Motor neuron (in vitro differentiated cells): Measurements from ENCODE around the gene IL12A. TPM values are rescaled to one million over a fixed set of nuclear protein-coding genes. Genes with fewer than 3 reads are reported as not detected.

ENCODE experiments used
- ATAC-seq, 8 experiments: fragments of 200-7000 bp; cut with Tn5 transposase; replicated peaks in 6 of 8; 2 replicates each; pipeline ENCODE4 v1.8.0; 2021; ENCODE audit warnings: mild to moderate bottlenecking in 8 of 8, moderate library complexity in 8 of 8
- H3K27ac ChIP-seq, 2 donors: fragments of 250-450 bp; sonication (Bioruptor Pico); 2 replicates each; pipeline ENCODE4 v1.9.0; 2021; ENCODE audit warnings: antibody characterized with exemption in 2 of 2, mild to moderate bottlenecking in 2 of 2, moderate library complexity in 1 of 2
- H3K4me1 ChIP-seq, 2 donors: fragments of 250-450 bp; sonication (Bioruptor Pico); replicated peaks in 1 of 2; 2 replicates each; pipeline ENCODE4 v1.6.1; 2021; ENCODE audit warnings: antibody characterized with exemption in 2 of 2, mild to moderate bottlenecking in 2 of 2, moderate library complexity in 1 of 2
- H3K4me3 ChIP-seq, 5 donors: fragments of 250-450 bp; sonication (Bioruptor Pico); 2 replicates each; pipeline ENCODE4 v1.9.0; 2021; ENCODE audit warnings: antibody characterized with exemption in 5 of 5, mild to moderate bottlenecking in 5 of 5, moderate library complexity in 4 of 5
- WGBS, 10 experiments: fragments of 450-650 bp; shearing (Covaris generic); methylation state at CpG; one replicate each; pipeline ENCODE4 v1.0.0; 2022; 5-methylcytosine and 5-hydroxymethylcytosine counted together
- in situ Hi-C, 9 experiments: fragments of 400-800 bp; cut with MboI; loops; one replicate each; pipeline ENCODE4 v1.15.0; 2021; ENCODE audit warnings: low sequenced_read_pairs in 9 of 9, low pct_unique_long_range_greater_than_20kb in 2 of 9; ENCODE audit not compliant: unreplicated experiment in 9 of 9
- total RNA-seq, 8 experiments: library from RNA; unstranded; fragments of 300-600 nt; gene quantifications; 2 replicates each; pipeline versions ENCODE4 v1.2.3 to v1.2.4, GENCODE V29; 2022

The IL12A gene
- total RNA-seq, 8 experiments from 2014 or later, result 0.22 to 2.7 (median 0.62) TPM

DNA sequence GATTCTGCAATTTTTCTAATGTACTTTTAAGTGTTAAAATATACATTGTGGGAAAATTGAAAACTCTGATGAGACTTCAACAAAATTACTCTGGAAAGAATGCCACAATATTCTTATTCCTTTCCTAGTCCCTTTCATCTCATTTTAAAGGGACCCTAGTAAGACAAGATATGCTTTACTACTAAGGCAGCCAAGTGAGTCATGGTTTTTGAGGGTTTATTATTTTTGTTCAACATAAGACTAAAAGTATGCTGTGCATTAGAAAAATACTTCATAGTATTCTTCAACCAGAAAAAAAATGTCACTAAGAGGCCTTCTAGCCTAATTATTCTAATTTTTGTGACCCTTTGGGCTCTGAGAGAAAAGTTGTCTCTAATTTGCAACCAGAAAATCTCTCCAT is 7.4 kb downstream of the IL12A start:
- no peak for ATAC-seq
- Histone ChIP-seq H3K4me1 (peaks cover 0 to 7% of the 10 kb centered on the region in 2 donors), H3K4me3 (no peak overlapping the region), H3K27ac (no peak overlapping the region)
- in situ Hi-C loops, result no loop called here

DNA sequence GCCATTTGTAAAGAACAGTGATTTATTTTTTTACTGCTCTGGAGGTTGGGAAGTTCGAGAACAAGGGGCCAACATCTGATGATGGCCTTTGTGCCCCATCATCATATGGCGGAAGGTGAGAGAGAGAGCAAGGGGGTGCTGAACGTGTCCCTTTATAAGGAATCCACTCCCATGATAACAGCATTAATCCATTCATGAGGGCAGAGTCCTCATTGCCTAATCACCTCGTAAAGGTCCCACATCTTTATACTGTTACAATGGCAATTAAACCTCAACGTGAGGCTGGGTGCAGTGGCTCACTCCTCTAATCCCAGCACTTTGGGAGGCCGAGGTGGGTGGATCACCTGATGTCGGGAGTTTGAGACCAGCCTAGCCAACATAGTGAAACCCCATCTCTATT is 8.3 kb downstream of the IL12A start:
- no peak for ATAC-seq
- in situ Hi-C loops, result no loop called here
- H3K4me3 ChIP-seq, result no peak overlapping the region
- H3K4me1 ChIP-seq, result peaks cover 0 to 7% of the 10 kb centered on the region in 2 donors
- H3K27ac ChIP-seq, result no peak overlapping the region
- 0 to 75% (median 73%) methylated on average over 1 to 6 of the region's 7 CpGs; no CpG with 5 or more reads in 7 of the 10 experiments for WGBS, 10 experiments

DNA sequence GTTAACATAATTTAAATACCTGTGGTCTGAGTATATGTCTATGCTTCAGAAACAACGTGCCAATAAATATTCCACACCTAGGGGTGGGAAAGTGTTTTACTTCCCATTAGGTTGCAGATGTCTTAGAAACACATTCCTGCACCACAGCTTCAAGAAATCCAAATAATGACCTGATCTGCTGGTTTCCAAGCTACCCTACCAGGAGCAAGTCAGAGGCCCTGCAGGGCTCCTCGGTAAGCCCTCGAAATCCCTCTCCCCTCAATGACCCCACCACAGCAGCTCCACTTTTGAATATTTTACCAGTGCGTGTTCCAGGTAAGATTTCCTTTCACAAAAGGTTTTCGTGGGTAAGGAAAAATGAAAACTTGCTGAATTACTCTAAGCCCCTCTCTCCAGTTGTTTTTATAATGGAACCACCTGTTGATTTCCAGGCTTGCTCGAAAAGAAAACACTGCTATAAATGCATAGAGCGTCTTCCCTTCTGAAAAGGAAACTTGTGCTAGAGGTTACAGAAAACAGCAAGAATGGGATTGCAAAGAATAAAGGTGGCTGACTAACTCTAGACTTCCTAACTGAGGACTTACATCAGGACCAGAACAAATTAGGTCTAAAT is 12.6 kb downstream of the IL12A start:
- 0 to 83% (median 62%) methylated on average over 1 to 7 of the region's 7 CpGs; no CpG with 5 or more reads in 1 of the 10 experiments for WGBS, 10 experiments
- Histone ChIP-seq H3K4me1 (no peaks in the 10 kb centered on the region), H3K27ac (no peak overlapping the region), H3K4me3 (no peak overlapping the region)
- in situ Hi-C loops, result loop anchor here in 7 of 9 experiments (10.0 to 25.0 kb wide), 7 partner anchors 114 to 739 kb away; partner anchors contain the start of gene SCHIP1 (in 1 of the 7)
- ATAC-seq, result peak in 1 of 8 experiments; percentile 60

DNA sequence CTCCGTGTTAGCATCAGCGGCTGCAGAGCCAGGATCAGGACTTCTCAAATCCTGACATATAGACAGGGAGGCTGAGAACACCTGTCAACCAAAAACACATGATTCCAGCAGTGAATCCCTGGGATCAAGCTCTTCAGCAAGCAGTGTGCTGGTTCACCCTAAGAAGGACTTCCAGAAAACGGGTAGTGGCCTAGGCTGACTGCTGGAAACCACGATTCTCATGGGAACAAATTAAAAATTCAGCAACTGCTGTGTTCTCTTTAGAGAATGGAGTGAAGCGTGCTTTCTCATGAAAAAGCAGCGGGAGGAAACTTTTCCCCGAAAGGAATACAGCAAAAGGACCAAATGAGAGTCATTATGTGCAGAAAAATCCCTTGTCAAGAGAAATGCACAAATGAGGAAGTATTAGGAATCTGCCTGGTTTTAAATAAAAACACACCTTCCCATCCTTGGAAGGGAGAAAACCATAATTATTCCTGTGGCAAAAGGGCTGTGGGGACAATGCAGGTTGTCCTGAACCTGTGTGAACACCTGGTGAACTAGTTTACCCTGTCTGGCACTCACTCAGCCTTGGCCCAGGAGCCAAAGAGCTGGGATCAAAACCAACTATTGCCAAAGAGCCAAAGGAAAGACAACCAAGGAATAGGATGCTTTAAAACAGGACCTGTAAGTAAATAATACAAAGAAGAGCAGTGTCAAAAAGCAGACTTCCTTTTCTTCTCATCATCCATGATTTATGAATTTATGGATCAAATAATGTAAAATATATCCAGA is 13.4 kb downstream of the IL12A start:
- in situ Hi-C loops, result loop anchor here in 7 of 9 experiments (10.0 to 25.0 kb wide), 7 partner anchors 115 to 740 kb away; partner anchors contain the start of gene SCHIP1 (in 1 of the 7)
- no peaks in the 10 kb centered on the region for H3K4me1 ChIP-seq
- H3K4me3 ChIP-seq, result no peak overlapping the region
- no peak overlapping the region for H3K27ac ChIP-seq
- WGBS, 10 experiments, result 58 to 90% (median 78%) methylated on average over 1 to 7 of the region's 7 CpGs
- no peak for ATAC-seq

DNA sequence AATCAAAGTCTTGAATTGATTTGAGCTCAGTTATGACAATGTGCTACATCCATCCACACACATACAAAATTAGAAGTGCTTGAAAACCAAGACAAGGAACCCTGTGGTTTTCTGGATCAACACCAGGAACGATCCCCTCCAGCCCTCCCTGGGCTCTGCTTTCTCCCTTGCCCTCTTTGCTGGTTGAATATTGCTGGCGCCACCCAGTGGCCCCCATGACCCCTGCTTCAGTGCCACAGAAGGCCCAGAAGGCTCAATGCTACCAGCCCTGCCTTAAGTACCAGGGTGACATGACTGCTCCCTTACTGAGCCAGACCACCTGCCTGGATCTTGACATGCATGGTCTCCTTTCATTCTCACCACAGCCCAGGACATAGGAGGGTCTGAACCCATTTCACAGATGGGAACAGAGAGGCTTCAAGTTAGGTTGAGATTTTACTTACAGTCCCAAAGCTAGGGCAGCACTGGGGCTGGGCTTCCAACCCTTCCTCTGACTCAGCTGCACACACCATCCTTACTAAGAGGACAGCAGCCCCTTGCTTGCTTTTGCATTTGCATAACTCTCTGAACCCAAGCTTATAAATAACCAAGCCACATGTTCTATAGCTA is 15.0 kb downstream of the IL12A start:
- WGBS, 10 experiments, result 0 to 38% (median 0%) methylated on average over 1 of the region's 2 CpGs; no CpG with 5 or more reads in 7 of the 10 experiments
- in situ Hi-C loops, result loop anchor here in 7 of 9 experiments (10.0 to 25.0 kb wide), 7 partner anchors 116 to 741 kb away; partner anchors contain the start of gene SCHIP1 (in 1 of the 7)
- Histone ChIP-seq H3K4me1 (no peaks in the 10 kb centered on the region), H3K4me3 (no peak overlapping the region), H3K27ac (no peak overlapping the region)
- peak in 4 of 8 experiments; percentile 63 to 84 (median 74) for ATAC-seq

DNA sequence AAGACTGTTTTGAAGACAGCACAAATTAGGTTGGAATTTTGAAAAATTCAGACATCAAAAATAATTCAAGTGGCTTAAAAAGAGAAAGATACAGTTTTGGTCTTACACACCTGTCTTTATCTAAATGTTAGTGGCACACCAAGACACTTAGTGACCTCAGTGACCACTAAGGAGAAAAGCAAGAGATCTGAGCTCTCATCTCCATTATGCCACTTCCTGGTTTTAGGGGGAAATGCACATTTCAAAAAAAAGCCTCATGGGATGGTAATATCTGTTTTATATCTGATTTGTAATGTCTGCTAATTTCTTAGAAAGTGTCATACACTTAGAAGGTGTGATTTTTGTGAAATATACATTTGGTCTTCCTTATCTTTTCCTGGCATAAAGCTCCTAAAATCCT is 16.4 kb downstream of the IL12A start:
- in situ Hi-C loops, result loop anchor here in 7 of 9 experiments (10.0 to 25.0 kb wide), 7 partner anchors 118 to 743 kb away; partner anchors contain the start of gene SCHIP1 (in 1 of the 7)
- no peak overlapping the region for H3K4me3 ChIP-seq
- no peaks in the 10 kb centered on the region for H3K4me1 ChIP-seq
- no peak for ATAC-seq
- H3K27ac ChIP-seq, result no peak overlapping the region

DNA sequence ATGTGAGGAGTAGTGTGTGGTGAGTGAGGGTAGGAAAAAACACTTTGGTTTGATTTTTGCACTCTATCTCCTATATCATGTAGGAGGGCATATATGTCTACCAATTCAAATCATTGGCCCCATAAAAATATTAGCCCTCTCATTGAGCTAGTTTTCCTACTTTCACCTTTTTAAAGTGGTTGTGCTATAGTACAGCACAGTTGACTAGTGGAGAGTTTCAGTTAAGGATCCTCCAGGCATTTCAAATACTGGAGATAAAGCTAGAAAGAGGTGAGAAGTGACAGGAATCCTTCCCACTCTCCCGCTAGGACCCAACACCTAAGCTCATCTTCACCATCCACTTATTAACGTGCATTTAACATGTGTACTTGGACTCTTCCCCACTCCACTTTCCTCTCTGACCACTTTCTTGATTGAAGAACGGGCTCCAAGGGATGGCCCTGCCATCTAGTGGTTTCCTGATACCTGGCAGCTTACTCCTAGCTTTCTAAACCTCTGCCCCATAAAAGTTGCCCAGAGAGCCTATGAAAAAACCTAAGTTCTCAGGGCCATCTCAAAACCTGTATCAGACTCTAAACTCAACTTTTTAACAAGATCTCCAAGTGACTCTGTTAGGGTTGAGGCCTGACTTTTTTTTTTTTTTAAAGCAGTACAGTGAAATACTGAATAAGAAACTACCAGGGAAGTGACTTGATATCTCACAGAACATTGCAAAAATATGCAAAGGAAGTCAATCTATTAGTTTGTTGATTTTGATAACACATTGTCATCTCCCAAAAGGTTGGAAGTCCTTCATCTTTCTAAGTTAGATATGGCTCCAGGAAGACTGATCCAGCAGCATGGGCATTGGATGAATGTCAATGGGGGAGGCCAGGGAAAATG is 17.9 kb downstream of the IL12A start:
- Histone ChIP-seq H3K27ac (no peak overlapping the region), H3K4me1 (no peaks in the 10 kb centered on the region), H3K4me3 (no peak overlapping the region)
- peak; percentile 66 to 95 (median 88) for ATAC-seq
- in situ Hi-C loops, result loop anchor here in 7 of 9 experiments (10.0 to 25.0 kb wide), 7 partner anchors 119 to 744 kb away; partner anchors contain the start of gene SCHIP1 (in 1 of the 7)
- 0 to 19% (median 2%) methylated on average over 1 to 3 of the region's 3 CpGs for WGBS, 10 experiments

DNA sequence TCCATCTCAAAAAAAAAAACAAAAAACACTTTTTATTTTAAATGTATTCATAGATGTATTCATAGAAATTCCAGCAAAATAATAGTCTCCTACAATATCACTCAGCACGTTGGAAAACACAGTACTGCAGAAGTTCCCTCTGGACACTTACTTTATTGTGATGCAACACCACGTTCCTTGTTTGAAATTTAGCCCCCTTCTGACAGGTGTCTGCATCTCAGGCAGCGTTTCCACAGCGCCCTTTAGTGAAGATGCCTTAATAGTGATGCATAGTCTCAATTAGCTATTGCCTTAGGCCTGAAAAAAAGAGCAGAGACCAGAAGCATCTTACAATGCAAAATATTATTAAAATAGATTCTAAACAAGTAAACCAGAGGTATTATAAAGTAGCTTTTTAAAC is 20.3 kb downstream of the IL12A start:
- in situ Hi-C loops, result loop anchor here in 7 of 9 experiments (10.0 to 25.0 kb wide), 7 partner anchors 122 to 747 kb away; partner anchors contain the start of gene SCHIP1 (in 1 of the 7)
- no peak for ATAC-seq
- Histone ChIP-seq H3K4me3 (no peak overlapping the region), H3K4me1 (no peaks in the 10 kb centered on the region), H3K27ac (no peak overlapping the region)
- whole genome bisulfite sequencing, 10 experiments, result 15 to 100% (median 54%) methylated on average over 1 to 4 of the region's 4 CpGs

DNA sequence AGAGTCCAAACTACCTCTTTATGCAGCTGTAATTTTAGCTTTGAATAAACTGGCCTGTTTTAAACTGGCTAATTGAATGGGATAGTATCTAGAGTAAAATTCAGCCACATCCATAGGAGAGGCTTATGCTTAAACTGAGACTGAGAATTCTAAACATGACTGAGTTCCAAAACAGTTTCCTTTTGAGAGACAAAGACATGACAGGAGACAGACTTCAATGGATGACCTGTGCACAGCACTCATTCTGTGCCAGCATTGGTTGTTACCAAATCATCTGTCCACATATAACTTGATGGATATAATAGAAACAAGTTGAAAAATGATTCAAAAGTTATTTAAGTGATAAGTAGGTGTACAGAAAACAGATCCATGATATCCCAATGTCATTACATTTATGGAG is 20.9 kb downstream of the IL12A start:
- ATAC-seq, result no peak
- in situ Hi-C loops, result loop anchor here in 7 of 9 experiments (10.0 to 25.0 kb wide), 7 partner anchors 122 to 747 kb away; partner anchors contain the start of gene SCHIP1 (in 1 of the 7)
- no peaks in the 10 kb centered on the region for H3K4me1 ChIP-seq

DNA sequence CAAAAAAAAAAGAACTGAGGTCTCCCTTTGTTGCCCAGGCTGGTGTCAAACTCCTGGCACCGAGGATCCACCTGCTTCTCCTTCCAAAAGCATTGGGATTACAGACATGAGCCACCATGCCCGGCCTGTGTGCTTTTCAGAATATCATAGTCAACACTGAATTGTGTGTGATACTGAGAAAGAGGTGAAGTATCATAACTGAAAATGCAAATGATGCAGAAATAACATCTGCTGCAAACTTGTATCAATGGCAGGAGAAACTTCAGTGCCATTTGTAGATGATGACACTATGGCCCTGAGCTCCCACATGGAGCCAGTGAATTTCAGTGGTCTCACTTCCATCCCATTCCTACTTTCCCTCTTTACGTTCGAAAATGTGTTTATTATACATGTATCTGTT is 21.9 kb downstream of the IL12A start:
- ATAC-seq, result no peak
- in situ Hi-C loops, result loop anchor here in 6 of 9 experiments (25.0 kb wide), 5 partner anchors 123 to 748 kb away; partner anchors contain the start of gene SCHIP1 (in 1 of the 6)
- H3K4me1 ChIP-seq, result no peaks in the 10 kb centered on the region
- no peak overlapping the region for H3K27ac ChIP-seq
- 20 to 100% (median 85%) methylated on average over 1 to 4 of the region's 4 CpGs; no CpG with 5 or more reads in 1 of the 10 experiments for WGBS, 10 experiments
- H3K4me3 ChIP-seq, result no peak overlapping the region

More for the DNA sequence above, 20.9 kb downstream of the IL12A start:
- Histone ChIP-seq H3K4me3 (no peak overlapping the region), H3K27ac (no peak overlapping the region)

DNA sequence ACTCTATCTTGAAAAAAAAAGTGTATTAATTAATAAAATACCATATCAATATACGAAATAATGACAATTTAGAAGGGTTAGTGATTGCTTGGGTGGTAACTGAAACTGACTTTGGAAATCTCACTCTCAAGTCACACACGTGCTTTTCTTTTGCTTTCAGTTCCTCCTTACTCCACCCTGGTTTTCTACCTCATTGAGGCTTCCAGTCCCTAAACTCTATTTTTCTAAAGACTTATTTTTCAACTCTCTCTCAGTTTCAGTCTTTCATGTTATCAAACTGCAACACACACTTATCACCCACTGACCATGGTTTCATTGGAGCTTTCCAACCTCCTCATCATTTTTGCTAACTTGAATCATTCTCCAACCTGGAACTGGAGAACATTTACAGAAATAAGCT is 23.5 kb downstream of the IL12A start:
- no peak overlapping the region for H3K27ac ChIP-seq
- in situ Hi-C loops, result loop anchor here in 6 of 9 experiments (25.0 kb wide), 5 partner anchors 125 to 750 kb away; partner anchors contain the start of gene SCHIP1 (in 1 of the 6)
- no peak overlapping the region for H3K4me3 ChIP-seq
- H3K4me1 ChIP-seq, result no peaks in the 10 kb centered on the region
- WGBS, 10 experiments, result 11 to 83% (median 68%) methylated on average over 1 to 2 of the region's 2 CpGs
- ATAC-seq, result no peak

DNA sequence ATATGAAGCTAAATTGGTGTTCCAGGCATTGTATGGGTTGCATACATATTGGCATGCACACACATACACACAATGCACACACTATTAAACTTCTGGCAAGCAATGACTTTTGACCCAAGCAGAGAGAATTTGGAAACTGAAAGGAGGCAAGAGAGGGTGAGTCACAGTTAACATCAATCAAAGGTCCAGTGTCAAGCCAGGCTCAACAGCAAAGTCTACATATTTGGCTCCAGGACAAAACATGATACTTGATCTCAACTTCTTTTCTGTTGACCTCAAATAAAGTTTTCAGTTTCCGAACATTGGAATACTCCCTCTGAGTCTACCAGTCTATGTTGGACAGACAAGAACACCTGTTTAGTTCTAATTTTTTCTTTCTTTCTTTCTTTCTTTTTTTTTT is 28.3 kb downstream of the IL12A start:
- no peak overlapping the region for H3K4me3 ChIP-seq
- no peak overlapping the region for H3K27ac ChIP-seq
- 50 to 100% (median 100%) methylated on average over 1 of the region's 1 CpG; no CpG with 5 or more reads in 2 of the 10 experiments for WGBS, 10 experiments
- in situ Hi-C loops, result loop anchor here in 6 of 9 experiments (25.0 kb wide), 5 partner anchors 130 to 755 kb away; partner anchors contain the start of gene SCHIP1 (in 1 of the 6)
- H3K4me1 ChIP-seq, result no peaks in the 10 kb centered on the region
- peak in 2 of 8 experiments; percentile 20 to 69 for ATAC-seq
